HG03196 (cell line): ENCODE data around the gene SPECC1.
"Not testable (repeated sequence)": the region's sequence is repeated elsewhere in the genome, so short reads cannot be mapped to it uniquely, and the experiment has no call there.

Source experiments
- ATAC-seq: cut with Tn5 transposase; IDR thresholded peaks from one replicate; pipeline ENCODE4 v1.9.1; 2021; ENCODE audit not compliant: unreplicated experiment

Gene SPECC1

DNA sequence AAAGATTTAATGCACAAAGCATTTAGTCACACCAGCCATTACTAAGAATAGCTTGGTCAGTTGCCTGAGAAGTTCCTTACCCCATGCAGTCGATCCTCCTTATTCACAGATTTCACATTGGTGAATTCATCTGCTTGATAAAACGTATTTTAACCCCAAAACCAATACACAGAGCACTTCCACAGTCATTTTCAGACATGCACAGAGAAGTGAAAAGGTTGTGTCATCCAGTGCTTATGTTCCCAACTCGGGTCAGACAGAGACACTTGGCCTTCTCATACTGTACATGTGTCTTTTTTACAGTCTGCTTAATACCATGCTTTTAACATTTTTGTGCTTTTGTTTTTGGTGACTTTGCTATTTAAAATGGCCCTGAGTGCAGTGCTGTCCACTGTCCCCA, 219.7 kb downstream of the SPECC1 start:
- ATAC-seq, result no peak

DNA sequence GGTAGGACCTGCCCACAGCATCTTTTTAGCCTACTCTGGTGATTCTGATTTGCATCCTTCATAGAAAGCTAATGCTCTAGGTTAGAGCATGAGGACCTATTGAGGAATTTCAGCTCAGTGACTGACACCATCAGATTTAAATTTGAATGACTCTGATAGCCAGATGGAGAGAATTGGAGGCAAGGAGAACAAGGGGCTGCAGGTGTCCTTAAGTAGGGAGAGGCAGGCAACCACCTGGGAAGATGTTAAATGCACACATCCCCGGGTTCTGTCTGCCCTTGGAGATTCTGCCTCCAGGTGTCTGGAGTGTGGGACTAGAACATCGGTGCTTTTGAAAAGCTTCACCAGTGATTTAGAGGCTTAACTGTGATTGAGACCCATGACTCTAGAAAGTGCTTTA, 221.8 kb downstream of the SPECC1 start:
- no peak for ATAC-seq

DNA sequence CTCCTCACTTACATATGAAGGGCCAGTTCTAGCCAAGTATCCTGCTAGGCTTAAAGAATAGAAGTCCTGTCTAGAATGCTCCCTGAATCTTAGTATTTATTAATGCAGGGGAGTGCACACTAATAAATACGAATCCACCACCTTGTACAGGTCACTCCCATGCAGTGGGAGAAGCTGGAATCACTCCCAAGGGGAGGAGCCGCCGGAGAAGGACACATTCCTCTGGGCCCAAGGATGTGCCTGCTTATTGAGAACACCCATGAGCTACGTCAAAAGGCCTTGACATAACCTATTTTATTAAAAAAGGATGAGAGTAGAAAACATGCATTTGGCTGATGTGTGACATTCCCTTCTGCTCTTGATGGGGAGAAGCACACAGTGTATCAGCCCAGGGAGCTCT, 223.5 kb downstream of the SPECC1 start:
- ATAC-seq, result no peak

DNA sequence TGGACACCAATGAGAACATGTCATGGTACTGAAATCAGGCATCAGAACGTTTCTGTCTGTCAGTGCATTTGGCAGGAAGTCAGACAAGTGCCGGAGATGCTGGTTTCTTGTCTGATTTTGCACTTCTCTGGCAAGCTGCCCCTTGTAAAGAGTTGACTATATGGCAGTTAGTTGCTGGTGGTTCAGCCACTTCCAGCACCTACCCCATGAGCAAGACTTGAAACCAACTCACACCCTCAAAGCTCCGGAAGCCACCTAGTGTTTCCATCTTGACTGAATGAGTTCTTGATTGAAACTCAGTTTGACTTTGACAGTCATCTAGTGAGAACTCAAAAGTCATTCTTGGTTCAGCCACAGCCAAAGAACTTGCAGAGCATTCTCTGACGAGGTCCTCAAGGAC, 225.1 kb downstream of the SPECC1 start:
- no peak for ATAC-seq

DNA sequence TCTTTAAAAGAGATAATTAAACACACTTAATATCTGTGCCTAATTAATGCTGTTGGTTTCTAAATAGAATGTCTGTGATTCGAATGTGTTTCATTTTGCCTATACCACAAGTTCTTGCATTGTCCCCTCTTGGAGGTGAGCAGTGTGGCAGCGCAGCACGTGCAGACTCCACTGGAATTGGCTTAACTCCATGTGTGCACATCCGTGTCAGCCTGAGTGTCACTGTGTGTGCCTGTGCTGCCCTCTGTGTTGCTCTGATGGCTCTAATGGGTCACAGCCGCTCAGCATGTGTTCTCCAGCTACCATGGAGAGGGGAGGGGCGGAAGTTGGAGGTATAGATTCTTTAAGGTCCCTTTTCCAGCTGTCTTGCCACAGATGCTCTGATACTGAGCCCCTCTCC, 226.6 kb downstream of the SPECC1 start:
- ATAC-seq, result no peak

DNA sequence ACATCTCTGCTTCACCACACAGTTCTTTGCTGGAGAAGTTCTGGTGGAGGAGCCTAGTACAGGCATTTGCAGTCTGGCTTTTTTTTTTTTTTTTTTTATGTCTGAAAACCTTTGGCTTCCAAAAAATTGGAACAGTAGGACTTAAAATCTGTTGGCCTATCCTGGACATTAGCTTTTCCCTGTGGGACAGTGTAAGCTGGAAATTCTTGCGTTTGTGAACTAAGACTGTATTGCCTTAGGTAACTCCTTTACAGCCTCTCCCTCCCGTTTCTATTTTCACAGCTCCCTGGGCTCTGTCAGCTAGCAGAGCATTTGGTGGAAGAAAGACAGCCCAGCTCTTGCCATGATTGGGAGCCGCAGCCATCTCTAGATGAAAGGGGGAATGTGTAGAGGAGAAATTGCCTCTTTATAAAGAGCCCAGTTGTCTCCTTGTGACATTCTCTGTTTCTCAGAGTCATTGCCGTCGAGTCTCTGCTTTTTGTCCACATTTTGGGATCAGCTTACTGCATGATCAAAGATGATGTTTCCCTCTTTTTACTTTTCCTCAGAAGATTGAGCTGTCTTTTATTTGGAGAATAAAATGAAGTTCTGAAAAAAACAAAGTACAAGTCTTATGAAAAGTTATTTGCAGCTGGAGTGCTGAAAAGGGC, 227.5 kb downstream of the SPECC1 start:
- no peak for ATAC-seq

DNA sequence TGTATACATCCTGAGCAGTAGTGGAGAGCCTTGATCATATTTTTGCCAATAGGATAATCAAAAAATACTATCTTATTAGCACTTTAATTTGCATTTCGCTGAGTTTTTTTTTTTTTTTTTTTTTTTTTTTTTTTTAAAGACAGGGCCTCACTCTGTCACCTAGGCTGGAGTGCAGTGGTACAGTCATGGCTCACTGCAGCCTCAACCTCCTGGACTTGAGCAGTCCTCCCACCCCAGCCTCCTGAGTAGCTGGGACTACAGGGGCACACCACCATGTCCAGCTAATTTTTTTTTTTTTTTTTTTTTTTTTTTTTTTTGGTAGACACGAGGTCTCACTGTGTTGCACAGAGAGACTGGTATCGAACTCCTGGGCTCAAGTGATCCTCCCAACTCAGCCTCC, 230.6 kb downstream of the SPECC1 start:
- ATAC-seq, result not testable (repeated sequence)

DNA sequence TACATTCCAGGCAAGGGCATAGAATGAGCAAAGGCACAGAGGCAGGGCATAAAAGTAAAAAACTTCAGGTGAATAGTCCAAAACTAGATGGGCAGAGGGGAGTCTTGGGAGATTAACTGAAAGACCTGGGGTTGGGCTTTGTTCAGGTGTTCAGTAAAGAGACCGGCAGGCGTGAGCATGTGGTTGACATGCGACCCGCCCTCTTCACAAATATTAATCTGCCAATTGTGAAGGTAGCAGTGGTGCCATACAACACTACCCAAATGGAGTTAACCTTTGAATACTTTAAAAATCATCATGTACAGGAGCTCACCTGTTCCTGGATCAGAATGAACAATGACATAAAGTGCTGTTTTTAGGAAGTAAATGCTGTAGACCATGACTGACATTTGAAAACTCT, 232.7 kb downstream of the SPECC1 start:
- no peak for ATAC-seq

DNA sequence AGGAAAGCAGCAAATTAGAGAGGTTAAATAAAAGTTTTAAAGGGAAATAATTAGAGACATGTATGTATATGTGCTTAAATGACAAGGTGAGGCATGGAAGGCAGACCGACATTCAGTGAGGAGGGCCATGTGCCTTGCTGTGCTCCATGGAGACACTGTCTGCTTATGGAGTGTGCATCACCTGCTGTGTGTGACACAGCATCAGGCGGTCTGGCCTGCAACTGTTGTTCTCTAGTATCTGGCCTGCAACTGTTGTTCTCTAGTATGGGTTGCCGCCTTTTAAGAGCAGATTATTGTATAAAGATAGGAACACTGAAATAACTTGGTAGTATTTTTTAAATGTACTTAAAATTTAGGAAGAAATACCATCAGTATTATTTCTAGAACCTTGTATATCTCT, 233.1 kb downstream of the SPECC1 start:
- ATAC-seq, result no peak

DNA sequence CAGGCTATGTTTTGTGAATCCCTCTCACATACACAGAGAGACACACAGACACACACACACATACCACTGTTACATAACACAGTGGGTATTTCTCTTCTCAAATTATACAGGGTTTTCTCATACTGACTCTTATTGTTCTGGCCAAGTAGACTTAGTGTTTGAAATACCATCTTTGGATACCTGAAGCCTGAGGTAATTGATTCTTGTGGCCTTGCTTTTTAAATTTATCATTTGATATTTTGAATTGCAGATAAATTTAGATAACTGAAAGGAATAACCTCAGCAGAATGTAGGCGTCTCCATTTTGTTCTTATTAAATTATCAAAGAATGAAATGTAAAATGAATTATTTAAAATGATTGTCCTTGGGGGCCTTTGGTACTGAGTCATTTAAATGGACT, 234.4 kb downstream of the SPECC1 start:
- ATAC-seq, result no peak

DNA sequence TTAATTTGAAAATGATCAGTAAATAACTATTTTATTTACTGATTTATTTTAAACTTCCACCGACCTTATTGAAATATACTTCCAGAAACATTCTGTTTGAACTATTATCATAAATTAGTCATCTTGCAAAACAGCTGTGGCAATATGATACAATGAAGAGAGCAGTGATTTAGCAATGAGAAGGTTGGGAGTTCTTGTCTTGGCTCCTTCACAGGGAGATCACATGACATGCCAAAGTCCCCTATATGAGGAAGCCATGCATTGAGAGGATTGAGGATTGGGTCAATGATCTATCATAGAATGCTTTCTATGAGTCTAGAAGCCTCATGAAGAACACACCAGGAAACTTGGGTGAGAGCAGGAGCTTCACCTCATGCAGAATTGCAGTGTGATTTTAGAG, 235.5 kb downstream of the SPECC1 start:
- no peak for ATAC-seq

DNA sequence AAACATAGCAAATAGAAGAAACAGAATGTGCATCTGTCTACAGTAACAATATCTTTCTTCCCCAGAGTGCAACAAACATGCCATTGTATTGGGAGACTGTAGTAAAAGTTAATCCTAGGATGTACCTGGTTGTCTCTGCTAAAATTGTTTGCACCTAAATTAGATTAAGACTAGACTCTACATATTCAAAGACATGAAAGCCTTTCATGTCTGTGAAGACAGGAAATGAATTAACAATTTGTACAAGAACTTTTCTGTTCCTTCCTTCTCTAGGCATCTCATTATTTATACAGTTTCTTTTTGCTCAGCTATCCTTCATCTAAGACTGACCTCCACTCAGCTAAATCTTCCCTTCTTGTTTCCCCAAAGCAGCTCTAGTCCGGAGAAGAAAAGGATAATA, 237.5 kb downstream of the SPECC1 start:
- ATAC-seq, result no peak

DNA sequence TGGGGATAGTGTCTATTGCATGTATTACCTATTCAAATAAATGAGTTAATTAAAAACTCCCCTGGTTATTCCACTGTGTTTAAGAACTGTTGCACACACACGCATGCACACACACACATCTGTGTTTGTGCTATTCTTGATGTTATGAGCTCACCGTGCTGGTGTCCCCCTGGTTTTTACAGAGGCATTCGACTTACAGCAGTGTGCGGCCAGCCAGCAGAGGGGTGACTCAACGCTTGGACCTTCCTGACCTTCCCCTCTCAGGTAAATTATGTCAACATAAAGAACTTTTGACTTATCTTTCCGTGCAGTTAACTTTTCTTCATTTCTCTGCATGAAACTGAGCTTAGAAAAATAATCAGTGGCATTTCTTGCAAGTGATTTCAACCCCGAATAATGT, 244.2 kb downstream of the SPECC1 start:
- ATAC-seq, result no peak

DNA sequence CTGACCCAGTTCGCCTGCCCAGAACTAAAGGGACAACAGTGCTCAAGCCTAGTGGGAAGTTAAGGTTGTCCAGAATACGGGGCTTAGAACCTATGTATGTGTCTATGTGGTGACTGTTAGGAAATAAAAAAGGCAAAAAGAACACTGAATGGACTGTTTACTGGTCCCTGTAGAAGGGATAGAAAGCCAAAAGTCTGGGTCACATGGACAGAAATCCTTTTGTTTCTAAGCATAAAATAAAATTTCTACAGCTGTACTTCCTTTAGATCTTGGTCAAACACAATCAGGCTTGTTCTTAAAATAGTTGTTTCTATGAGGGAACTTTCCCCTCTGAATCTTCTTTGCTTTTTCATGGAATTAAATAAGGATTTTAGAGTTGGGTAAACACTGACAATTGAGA, 245.4 kb downstream of the SPECC1 start:
- ATAC-seq, result no peak

DNA sequence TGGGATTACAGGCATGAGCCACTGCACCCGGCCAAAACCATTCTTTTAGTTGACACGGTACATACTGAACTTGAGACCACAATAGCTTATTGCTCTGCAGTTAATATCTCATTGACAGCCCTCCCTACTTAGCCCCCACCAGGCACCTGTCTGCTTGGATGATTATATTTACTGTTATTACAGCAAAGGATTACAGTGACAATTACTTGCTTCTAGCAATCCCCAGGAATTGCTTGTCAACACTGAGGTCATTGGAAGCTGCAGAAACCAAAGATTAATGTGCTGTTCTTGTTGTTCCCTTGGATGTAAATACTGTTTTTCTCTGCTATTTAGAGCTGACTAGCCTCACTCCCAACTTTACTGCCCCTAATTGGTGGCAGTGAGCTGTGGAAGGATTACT, 247.0 kb downstream of the SPECC1 start:
- no peak for ATAC-seq

DNA sequence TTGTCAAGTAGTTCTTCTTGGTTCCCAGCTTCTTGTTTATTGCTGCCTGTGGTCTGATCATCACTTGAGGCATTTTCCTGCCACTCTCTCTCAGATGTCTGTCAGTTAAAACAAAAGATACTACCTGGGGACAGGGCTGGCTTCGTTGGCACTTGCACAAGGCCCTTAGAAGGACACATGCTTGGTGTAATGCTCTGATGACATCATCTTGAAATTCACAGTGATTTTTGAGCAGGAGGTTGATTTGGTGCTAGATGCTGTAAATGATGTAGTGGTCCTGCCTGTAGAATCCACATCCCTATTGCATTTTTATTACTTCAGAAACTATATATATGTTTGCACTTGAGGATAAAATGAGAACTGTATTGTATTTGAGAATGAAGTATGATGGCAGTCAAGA, 247.8 kb downstream of the SPECC1 start:
- no peak for ATAC-seq

DNA sequence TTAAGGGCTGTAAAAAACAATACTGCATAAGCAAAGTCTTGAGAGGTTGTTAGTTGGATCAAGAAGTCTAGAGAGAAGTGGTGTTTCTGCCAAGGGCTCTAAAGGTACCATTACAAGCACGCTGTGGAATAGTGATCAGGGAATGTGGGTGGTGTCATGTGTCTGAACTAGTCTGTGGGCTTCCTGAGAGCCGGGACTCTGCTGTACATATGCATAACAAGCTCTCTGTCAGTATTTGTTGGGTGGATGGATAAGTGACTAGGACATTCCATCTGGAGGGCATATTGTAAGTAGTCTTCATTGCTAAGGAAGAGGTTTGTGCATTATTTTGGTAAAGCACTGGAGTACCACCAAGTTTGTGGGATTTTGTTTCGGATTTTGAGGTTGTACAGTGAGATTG, 248.6 kb downstream of the SPECC1 start:
- ATAC-seq, result no peak

DNA sequence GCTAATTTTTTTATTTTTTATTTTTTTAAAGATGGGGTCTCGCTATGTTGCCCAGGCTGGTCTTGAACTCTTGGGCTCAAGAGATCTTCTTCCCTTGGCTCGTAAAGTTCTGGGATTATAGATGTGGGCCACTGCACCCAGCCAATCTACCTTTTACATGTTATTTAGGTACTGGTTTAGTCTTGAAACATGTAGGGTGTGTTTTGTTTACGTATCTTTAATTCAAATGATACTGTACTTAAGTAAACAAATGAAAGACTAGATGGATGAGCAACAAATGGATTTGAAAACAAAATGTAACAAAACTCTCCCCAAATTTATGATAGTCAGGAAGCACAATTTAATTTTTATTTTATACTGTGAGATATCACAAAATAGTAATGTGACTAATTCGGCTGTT, 250.5 kb downstream of the SPECC1 start:
- ATAC-seq, result no peak

DNA sequence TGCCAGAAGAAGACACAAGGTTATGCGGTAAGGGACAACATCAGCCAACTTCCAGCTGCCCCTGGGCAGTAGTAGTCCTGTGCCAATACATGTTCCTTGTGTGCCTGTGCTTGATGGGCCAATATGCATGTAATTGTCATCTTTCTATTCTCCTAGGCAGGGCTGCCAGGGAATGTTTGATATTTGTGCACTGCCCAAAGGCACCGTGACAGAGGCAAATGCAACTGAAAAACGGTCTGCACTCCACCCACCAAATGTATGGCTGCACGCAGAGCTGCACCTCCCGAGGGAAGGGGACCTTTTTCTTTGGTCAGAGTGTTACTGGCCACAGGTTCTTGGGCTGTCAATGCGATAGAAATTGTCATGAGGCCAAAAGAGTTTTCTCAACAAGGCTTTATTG, 251.1 kb downstream of the SPECC1 start:
- no peak for ATAC-seq

DNA sequence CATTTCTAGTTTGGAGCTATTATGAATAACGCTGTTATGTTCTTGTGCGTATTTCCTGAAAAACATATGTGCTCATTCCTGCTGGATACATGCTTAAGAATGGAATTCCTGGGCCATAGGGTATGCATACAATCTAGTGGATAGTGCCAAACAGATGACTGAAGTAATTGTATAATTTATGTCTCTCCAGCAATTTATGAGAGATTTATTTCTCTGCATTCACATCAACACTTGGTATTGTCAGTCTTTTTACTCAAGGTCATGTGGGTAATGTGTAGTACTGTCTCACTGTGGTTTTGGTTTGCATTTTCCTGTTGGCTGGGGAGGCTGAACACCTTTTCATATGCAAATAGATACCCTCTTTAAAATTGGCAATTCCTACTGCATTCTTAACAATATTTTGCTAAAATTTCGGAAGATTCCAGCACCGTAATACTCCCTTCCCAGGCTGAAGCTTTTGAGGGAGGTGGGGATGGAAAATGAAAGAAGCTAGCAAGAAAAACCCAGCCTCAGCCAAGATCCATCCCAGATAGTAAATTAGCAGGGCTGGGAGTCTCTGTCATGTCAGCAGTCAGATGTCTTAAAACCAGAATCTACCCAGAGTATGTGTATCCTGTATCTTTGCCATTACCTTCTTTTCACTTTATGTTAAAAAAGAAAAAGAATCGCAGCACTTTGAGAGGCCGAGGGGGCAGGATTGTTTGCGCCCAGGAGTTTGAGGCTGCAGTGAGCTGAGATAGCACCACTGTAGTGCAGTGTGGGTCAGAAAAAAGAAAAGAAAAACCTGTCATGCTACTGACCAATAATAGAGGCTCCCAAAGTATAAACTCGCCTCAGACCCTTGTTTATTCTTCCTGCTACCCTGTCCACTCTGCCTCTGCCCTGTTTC, 253.3 kb downstream of the SPECC1 start:
- no peak for ATAC-seq

DNA sequence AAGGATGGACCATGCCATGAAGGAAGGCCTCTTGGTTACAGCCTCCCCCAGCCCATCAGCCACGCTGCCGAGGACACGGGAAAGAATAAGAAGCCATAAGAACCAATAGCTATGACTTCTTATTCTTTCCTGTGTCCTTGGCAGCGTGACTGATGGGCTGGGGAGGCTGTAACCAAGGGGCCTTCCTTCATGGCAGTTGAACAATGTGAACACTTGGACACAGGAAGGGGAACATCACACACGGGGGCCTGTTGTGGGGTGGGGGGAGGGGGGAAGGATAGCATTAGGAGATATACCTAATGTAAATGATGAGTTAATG, 253.9 kb downstream of the SPECC1 start:
- ATAC-seq, result not testable (repeated sequence)

DNA sequence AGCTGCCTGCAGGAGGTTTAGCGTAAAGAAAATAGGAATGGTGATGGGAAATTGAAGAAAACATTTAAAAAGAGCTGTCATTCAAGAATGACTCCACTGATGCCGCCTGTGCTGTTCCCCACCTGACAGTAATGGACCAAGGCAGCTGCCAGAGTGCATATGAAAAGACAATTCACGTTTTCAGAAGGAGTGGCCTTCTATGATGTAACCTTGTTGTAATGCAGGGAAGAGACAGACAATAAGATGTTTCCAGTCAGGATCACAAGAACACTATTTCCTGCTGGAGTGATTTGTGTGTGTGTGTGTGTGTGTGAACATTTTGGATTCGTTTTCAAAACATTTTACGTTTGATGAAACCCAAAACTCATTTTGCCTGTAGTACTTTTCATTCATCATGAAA, 254.4 kb downstream of the SPECC1 start:
- no peak for ATAC-seq

DNA sequence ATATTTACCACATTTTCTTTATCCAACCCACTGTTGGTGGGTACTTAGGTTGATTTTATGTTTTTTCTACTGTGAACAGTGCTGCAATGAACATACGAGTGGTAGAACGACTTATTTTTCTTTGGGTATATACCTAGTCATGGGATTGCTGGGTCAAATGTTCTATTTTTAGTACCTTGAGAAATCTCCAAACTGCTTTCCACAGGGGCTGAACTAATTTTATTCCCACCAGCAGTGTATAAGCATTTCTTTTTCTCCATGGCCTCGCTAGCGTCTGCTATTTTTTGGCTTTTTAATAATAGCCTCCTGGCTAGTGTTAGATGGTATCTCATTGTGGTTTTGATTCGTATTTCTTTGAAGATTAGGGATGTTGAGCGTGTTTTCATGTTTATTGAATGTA, 255.8 kb downstream of the SPECC1 start:
- ATAC-seq, result no peak
